HepG2 (cell line): ENCODE results near the gene TNNI2. TPM values are rescaled to one million over a fixed set of nuclear protein-coding genes. Genes with fewer than 3 reads are reported as not detected.
A peak's percentile ranks its signal among the peaks of the same experiment; 100 is the strongest.

Experiments
- ATAC-seq: fragments of 200-7000 bp; cut with Tn5 transposase; 3 replicates; pipeline ENCODE4 v1.9.1; 2020; ENCODE audit warnings: mild to moderate bottlenecking, moderate library complexity
- BruUV-seq: library from RNA; stranded (reverse); fragments of 400-500 nt; replicated peaks from 2 replicates; lab custom pipeline; 2021; lab: Mats Ljungman, UMichigan
- CTCF ChIA-PET: fragments of 300-600 bp; formaldehyde crosslinking; extraction: SDS; loops from one replicate; lab custom pipeline; 2021; ENCODE audit warnings: low total read pairs, inconsistent platforms, low intra/inter-chr PET ratio; lab: Yijun Ruan, JAX
- POLR2A ChIA-PET: fragments of 350-600 bp; sonication (Branson Sonifier 250); formaldehyde crosslinking; loops from one replicate; lab custom pipeline; 2020; ENCODE audit warnings: antibody characterized with exemption, inconsistent platforms; lab: Yijun Ruan, JAX
- DNase-seq: peaks from one replicate; pipeline ENCODE4 v3.0.0-alpha.2; 2015; ENCODE audit warnings: low spot score
- FAIRE-seq: peaks from 3 replicates; lab custom pipeline; 2011; peaks lifted over from hg19 to GRCh38; lab: Jason Lieb, UNC
- H2AFZ ChIP-seq: one replicate; pipeline ENCODE4 v1.6.1; 2011; ENCODE audit warnings: low read length, inconsistent platforms
- H3K27ac ChIP-seq: fragments of 300-600 bp; 3 replicates; pipeline ENCODE4 v1.8.0; 2011; ENCODE audit warnings: mixed run types, mild to moderate bottlenecking, mixed read lengths, low read length, inconsistent platforms; ENCODE audit not compliant: insufficient read depth; ENCODE audit errors: extremely low read length
- H3K27me3 ChIP-seq, 2 experiments: fragments of 200-600 bp in 1 of 2; 2 replicates in 1 of 2; 3 replicates in 1 of 2; pipeline versions ENCODE4 v1.6.0 to v1.8.0; 2011; ENCODE audit warnings: low read length in 2 of 2, mild to moderate bottlenecking in 2 of 2, moderate library complexity in 2 of 2, inconsistent platforms in 1 of 2; ENCODE audit not compliant: insufficient read depth in 2 of 2, control insufficient read depth in 1 of 2
- H3K36me3 ChIP-seq, 2 experiments: fragments of 200-600 bp in 1 of 2; replicated peaks in 1 of 2; 2 replicates in 1 of 2; 3 replicates in 1 of 2; pipeline versions ENCODE4 v1.5.1 to v1.8.0; 2011; ENCODE audit warnings: low read length in 2 of 2, inconsistent platforms in 1 of 2; ENCODE audit not compliant: insufficient read depth in 2 of 2, control insufficient read depth in 1 of 2
- H3K4me1 ChIP-seq: 2 replicates; pipeline ENCODE4 v1.5.1; 2012; ENCODE audit warnings: low read length, inconsistent platforms; ENCODE audit not compliant: insufficient read depth
- H3K4me2 ChIP-seq: 2 replicates; pipeline ENCODE4 v1.6.0; 2011; ENCODE audit warnings: low read depth, low read length, inconsistent platforms
- H3K4me3 ChIP-seq, 3 experiments: fragments of 200-600 bp in 1 of 3; sonication (generic), shearing (Covaris generic) in 1 of 3; replicated peaks in 1 of 3; 2 replicates each; pipeline ENCODE4 v1.5.1; 2011 to 2016; ENCODE audit warnings: low read length in 3 of 3, inconsistent platforms in 2 of 3, low read depth in 2 of 3, mild to moderate bottlenecking in 2 of 3, control low read depth in 1 of 3, mixed read lengths in 1 of 3; ENCODE audit not compliant: insufficient read depth in 1 of 3
- H3K79me2 ChIP-seq: one replicate; pipeline ENCODE4 v1.6.1; 2011; ENCODE audit warnings: low read length, inconsistent platforms; ENCODE audit not compliant: insufficient read depth
- H3K9ac ChIP-seq: 2 replicates; pipeline ENCODE4 v1.6.0; 2011; ENCODE audit warnings: mild to moderate bottlenecking, low read depth, low read length, inconsistent platforms; ENCODE audit not compliant: insufficient read depth
- H3K9me3 ChIP-seq: 2 replicates; pipeline ENCODE4 v1.5.1; 2012; ENCODE audit warnings: mild to moderate bottlenecking, low read length
- H4K20me1 ChIP-seq: 2 replicates; pipeline ENCODE4 v1.6.0; 2011; ENCODE audit warnings: inconsistent platforms, mild to moderate bottlenecking, low read length, moderate library complexity; ENCODE audit not compliant: insufficient read depth
- ADNP ChIP-seq: sonication (generic); formaldehyde crosslinking; IDR thresholded peaks from 2 replicates; pipeline ENCODE4 v1.4.0; 2020; ENCODE audit warnings: missing genetic modification reagents
- AGO1 ChIP-seq: fragments of 200-400 bp; formaldehyde crosslinking; IDR thresholded peaks from 2 replicates; pipeline ENCODE4 v1.6.1; 2017; ENCODE audit warnings: mild to moderate bottlenecking, low read depth, low read length, moderate library complexity; ENCODE audit not compliant: poor library complexity, severe bottlenecking
- CREB1 ChIP-seq, 2 experiments: fragments of 450-650 bp in 1 of 2; IDR thresholded peaks; 2 replicates each; pipeline ENCODE4 v1.6.1; 2016 to 2017; ENCODE audit warnings: control low read depth in 1 of 2, mild to moderate bottlenecking in 1 of 2, missing compliant biosample characterization in 1 of 2, missing genetic modification characterization in 1 of 2
- MED8 ChIP-seq: sonication (generic); formaldehyde crosslinking; IDR thresholded peaks from 2 replicates; pipeline ENCODE4 v1.8.1; 2023; ENCODE audit warnings: mild to moderate bottlenecking, missing genetic modification reagents; ENCODE audit not compliant: insufficient replicate concordance
- PHB2 ChIP-seq: fragments of 450-650 bp; IDR thresholded peaks from 2 replicates; pipeline ENCODE4 v1.6.1; 2018; ENCODE audit not compliant: partially characterized antibody
- ZNF281 ChIP-seq: sonication (generic); formaldehyde crosslinking; IDR thresholded peaks from 2 replicates; pipeline ENCODE4 v1.4.0; 2020; ENCODE audit warnings: missing genetic modification reagents, borderline replicate concordance
- ZNF503 ChIP-seq: sonication (generic); formaldehyde crosslinking; IDR thresholded peaks from 2 replicates; pipeline ENCODE4 v1.4.0; 2020; ENCODE audit warnings: missing genetic modification reagents
- ZNF556 ChIP-seq: sonication (generic); formaldehyde crosslinking; IDR thresholded peaks from 2 replicates; pipeline ENCODE4 v1.4.0; 2020; ENCODE audit warnings: mild to moderate bottlenecking, missing genetic modification reagents, borderline replicate concordance
- ZNF557 ChIP-seq: sonication (generic); formaldehyde crosslinking; IDR thresholded peaks from 2 replicates; pipeline ENCODE4 v1.4.0; 2020; ENCODE audit warnings: missing genetic modification reagents
- ZZZ3 ChIP-seq: sonication (generic); formaldehyde crosslinking; IDR thresholded peaks from 2 replicates; pipeline ENCODE4 v1.4.0; 2020; ENCODE audit warnings: missing genetic modification reagents, mild to moderate bottlenecking, borderline replicate concordance
- WGBS: methylation state at CpG from one replicate; pipeline ENCODE4 v1.1.6; 2017; ENCODE audit warnings: low lambda C conversion rate; 5-methylcytosine and 5-hydroxymethylcytosine counted together
- in situ Hi-C: cut with HindIII; loops from 2 replicates; pipeline ENCODE4 v1.10.0; 2017; ENCODE audit warnings: low pct_unique_long_range_greater_than_20kb; ENCODE audit not compliant: extremely low pct_ligation_motif_present
- intact Hi-C: fragments of 100-400 bp; cut with micrococcal nuclease; formaldehyde crosslinking; loops from one replicate; pipeline ENCODE4 v1.10.0; 2022; ENCODE audit not compliant: unreplicated experiment
- polyA plus RNA-seq, 8 experiments: library from polyadenylated mRNA; depleted of rRNA in 3 of 8; stranded (reverse) in 7 of 8; unstranded in 1 of 8; fragments of >200 nt; fragmentation: Illumina TruSeq in 4 of 8; extraction: Trizol in 4 of 8; gene quantifications; 2 replicates each; pipeline versions ENCODE4 v1.2.1 to v1.2.3, GENCODE V29; 2011 to 2016; ENCODE audit warnings: low read depth in 4 of 8, missing spikeins in 1 of 8, mixed read lengths in 1 of 8; ENCODE audit not compliant: insufficient read depth in 1 of 8
- total RNA-seq, 5 experiments: library from RNA; depleted of rRNA; stranded (reverse); fragments of >200 nt; fragmentation: Illumina TruSeq; extraction: Trizol; gene quantifications; 2 replicates each; pipeline ENCODE4 v1.2.3, GENCODE V29; 2016; ENCODE audit warnings: low read depth in 1 of 5
- TF ChIP-seq, protein P1 (sequence below): sonication (generic); formaldehyde crosslinking; IDR thresholded peaks from 2 replicates; pipeline ENCODE4 v1.5.1; 2020; ENCODE audit warnings: mild to moderate bottlenecking, missing genetic modification reagents, moderate library complexity

TNNI2 gene
- total and polyA plus RNA-seq, 2 of the 13 experiments (the other 11 are each of a cell fraction or from before 2014, with no cell fraction given) = 7.2 to 12.0 TPM

- TF ChIP-seq ZNF281 (CRISPR knock-in tag) = no peak
- TF ChIP-seq AGO1 = no peak
- TF ChIP-seq MED8 (CRISPR knock-in tag) = no peak
- TF ChIP-seq ZNF556 (CRISPR knock-in tag) = no peak
- TF ChIP-seq ZNF557 (CRISPR knock-in tag) = no peak
Observed at GRCh38 chr11:1868636-1869291, 30.0 kb downstream of the TNNI2 start (continued).

GRCh38 chr11:1869427-1870325, 30.9 kb downstream of the TNNI2 start:
- no peaks in the 10 kb centered on the region for H3K4me1 ChIP-seq
- peaks cover 25 to 79% of the 10 kb centered on the region in 2 experiments for H3K27me3 ChIP-seq
- BruUV-seq = no TSS peak
- FAIRE-seq (no peak), ATAC-seq (peak; percentile 74), DNase-seq (peak; percentile 20)
- ChIA-PET POLR2A (no interaction called here), CTCF (no interaction called here)
- H2AFZ ChIP-seq = no peak overlapping the region
- intact Hi-C loops (no loop called here), in situ Hi-C loops (no loop called here)
- H3K79me2 ChIP-seq = no peaks in the 10 kb centered on the region
- no peak overlapping the region for H3K9ac ChIP-seq
- H3K4me3 ChIP-seq = no peak overlapping the region
- H3K36me3 ChIP-seq = no peaks in the 10 kb centered on the region
- H3K27ac ChIP-seq = no peak overlapping the region
- WGBS = 7% methylated on average over 22 of the region's 34 CpGs
- no peaks in the 10 kb centered on the region for H4K20me1 ChIP-seq
- no peaks in the 10 kb centered on the region for H3K9me3 ChIP-seq
- no peak overlapping the region for H3K4me2 ChIP-seq
- peak; percentile 36; the same call in 1 of the 2 replicates for TF ChIP-seq CREB1 (IDR thresholded peaks at IDR 0.05)
- TF ChIP-seq CREB1 (CRISPR knock-in tag; IDR thresholded peaks at IDR 0.05) = no peak
- TF ChIP-seq ZZZ3 = no peak
- TF ChIP-seq ADNP (CRISPR knock-in tag) = no peak
- TF ChIP-seq, protein P1, sequence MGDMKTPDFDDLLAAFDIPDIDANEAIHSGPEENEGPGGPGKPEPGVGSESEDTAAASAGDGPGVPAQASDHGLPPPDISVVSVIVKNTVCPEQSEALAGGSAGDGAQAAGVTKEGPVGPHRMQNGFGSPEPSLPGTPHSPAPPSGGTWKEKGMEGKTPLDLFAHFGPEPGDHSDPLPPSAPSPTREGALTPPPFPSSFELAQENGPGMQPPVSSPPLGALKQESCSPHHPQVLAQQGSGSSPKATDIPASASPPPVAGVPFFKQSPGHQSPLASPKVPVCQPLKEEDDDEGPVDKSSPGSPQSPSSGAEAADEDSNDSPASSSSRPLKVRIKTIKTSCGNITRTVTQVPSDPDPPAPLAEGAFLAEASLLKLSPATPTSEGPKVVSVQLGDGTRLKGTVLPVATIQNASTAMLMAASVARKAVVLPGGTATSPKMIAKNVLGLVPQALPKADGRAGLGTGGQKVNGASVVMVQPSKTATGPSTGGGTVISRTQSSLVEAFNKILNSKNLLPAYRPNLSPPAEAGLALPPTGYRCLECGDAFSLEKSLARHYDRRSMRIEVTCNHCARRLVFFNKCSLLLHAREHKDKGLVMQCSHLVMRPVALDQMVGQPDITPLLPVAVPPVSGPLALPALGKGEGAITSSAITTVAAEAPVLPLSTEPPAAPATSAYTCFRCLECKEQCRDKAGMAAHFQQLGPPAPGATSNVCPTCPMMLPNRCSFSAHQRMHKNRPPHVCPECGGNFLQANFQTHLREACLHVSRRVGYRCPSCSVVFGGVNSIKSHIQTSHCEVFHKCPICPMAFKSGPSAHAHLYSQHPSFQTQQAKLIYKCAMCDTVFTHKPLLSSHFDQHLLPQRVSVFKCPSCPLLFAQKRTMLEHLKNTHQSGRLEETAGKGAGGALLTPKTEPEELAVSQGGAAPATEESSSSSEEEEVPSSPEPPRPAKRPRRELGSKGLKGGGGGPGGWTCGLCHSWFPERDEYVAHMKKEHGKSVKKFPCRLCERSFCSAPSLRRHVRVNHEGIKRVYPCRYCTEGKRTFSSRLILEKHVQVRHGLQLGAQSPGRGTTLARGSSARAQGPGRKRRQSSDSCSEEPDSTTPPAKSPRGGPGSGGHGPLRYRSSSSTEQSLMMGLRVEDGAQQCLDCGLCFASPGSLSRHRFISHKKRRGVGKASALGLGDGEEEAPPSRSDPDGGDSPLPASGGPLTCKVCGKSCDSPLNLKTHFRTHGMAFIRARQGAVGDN (CRISPR knock-in tag) = peak; percentile 19; the same call in 1 of the 2 replicates
- TF ChIP-seq ZNF503 (CRISPR knock-in tag) = no peak
- TF ChIP-seq PHB2 = no peak
